22Rv1 (cell line): Measurements from ENCODE around the gene TIA1.

Source experiments
- H3K27ac ChIP-seq: fragments of 450-650 bp; 2 replicates; pipeline ENCODE4 v1.5.1; 2017
- ZFX ChIP-seq: fragments of 450-650 bp; IDR thresholded peaks from 2 replicates; pipeline ENCODE4 v1.6.1; 2017; ENCODE audit warnings: antibody characterized with exemption, borderline replicate concordance
- TF ChIP-seq, protein P1 (sequence below): fragments of 450-650 bp; IDR thresholded peaks from 2 replicates; pipeline ENCODE4 v1.5.1; 2017; ENCODE audit warnings: mild to moderate bottlenecking

Gene TIA1

GRCh38 chr2:70161069-70161534 lies 87.3 kb downstream of the TIA1 start:
- H3K27ac ChIP-seq = no peak overlapping the region
- TF ChIP-seq ZFX = no peak
- TF ChIP-seq, protein P1, sequence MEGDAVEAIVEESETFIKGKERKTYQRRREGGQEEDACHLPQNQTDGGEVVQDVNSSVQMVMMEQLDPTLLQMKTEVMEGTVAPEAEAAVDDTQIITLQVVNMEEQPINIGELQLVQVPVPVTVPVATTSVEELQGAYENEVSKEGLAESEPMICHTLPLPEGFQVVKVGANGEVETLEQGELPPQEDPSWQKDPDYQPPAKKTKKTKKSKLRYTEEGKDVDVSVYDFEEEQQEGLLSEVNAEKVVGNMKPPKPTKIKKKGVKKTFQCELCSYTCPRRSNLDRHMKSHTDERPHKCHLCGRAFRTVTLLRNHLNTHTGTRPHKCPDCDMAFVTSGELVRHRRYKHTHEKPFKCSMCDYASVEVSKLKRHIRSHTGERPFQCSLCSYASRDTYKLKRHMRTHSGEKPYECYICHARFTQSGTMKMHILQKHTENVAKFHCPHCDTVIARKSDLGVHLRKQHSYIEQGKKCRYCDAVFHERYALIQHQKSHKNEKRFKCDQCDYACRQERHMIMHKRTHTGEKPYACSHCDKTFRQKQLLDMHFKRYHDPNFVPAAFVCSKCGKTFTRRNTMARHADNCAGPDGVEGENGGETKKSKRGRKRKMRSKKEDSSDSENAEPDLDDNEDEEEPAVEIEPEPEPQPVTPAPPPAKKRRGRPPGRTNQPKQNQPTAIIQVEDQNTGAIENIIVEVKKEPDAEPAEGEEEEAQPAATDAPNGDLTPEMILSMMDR = no peak

GRCh38 chr2:70160545-70160944 lies 87.9 kb downstream of the TIA1 start:
- no peak overlapping the region for H3K27ac ChIP-seq
- TF ChIP-seq ZFX = no peak
- TF ChIP-seq, protein P1 = no peak
